Left lung (tissue), 10 donors: ENCODE measurements around the gene PRSS53. TPM values are rescaled to one million over a fixed set of nuclear protein-coding genes. Genes with fewer than 3 reads are reported as not detected.
A peak's percentile ranks its signal among the peaks of the same experiment; 100 is the strongest.

Experiments
- ATAC-seq: fragments of 200-7000 bp; cut with Tn5 transposase; one replicate; pipeline ENCODE4 v1.9.1; 2020; ENCODE audit warnings: moderate library complexity
- DNase-seq, 4 donors: peaks; one replicate each; pipeline ENCODE4 v3.0.0-alpha.2; 2013 to 2020
- H3K27ac ChIP-seq, 2 donors: fragments of 200-600 bp; sonication (generic) in 1 of 2; one replicate each; pipeline versions ENCODE4 v1.5.0 to v1.8.0; 2020 to 2021
- H3K27me3 ChIP-seq, 2 donors: fragments of 200-600 bp; sonication (generic) in 1 of 2; one replicate each; pipeline versions ENCODE4 v1.5.0 to v1.8.0; 2020 to 2021
- H3K36me3 ChIP-seq, 2 donors: fragments of 200-600 bp; sonication (generic) in 1 of 2; one replicate each; pipeline versions ENCODE4 v1.5.0 to v1.8.0; 2020 to 2021
- H3K4me1 ChIP-seq, 2 donors: fragments of 200-600 bp; one replicate each; pipeline ENCODE4 v1.8.0; 2021
- H3K4me3 ChIP-seq, 2 donors: fragments of 200-600 bp; sonication (generic) in 1 of 2; one replicate each; pipeline versions ENCODE4 v1.5.0 to v1.8.0; 2020 to 2021; ENCODE audit warnings: mild to moderate bottlenecking in 1 of 2
- H3K9me3 ChIP-seq, 2 donors: fragments of 200-600 bp; sonication (generic) in 1 of 2; one replicate each; pipeline versions ENCODE4 v1.5.0 to v1.8.0; 2020 to 2021
- CTCF ChIP-seq, 2 donors: fragments of 200-600 bp; sonication (generic) in 1 of 2; IDR thresholded peaks; one replicate each; pipeline versions ENCODE4 v1.5.0 to v1.8.0; 2021; ENCODE audit warnings: antibody characterized with exemption in 2 of 2
- intact Hi-C, 2 donors: fragments of 100-400 bp; cut with DNase I; formaldehyde crosslinking; loops; one replicate each; pipeline versions ENCODE4 v1.11.2 to v1.14.2; 2022
- polyA plus RNA-seq, 6 donors: library from polyadenylated mRNA; unstranded; fragments of 120-200 nt; gene quantifications; one replicate each; pipeline ENCODE4 v1.2.1, GENCODE V29; 2013; ENCODE audit not compliant: insufficient read length in 6 of 6
- total RNA-seq, 2 donors: library from RNA; stranded (reverse); fragmentation: NEBNext Ultra II Directional; extraction: Animal tissue kit (Norgen Biotek cat#: 25700); gene quantifications; one replicate each; pipeline ENCODE4 v1.2.1, GENCODE V29; 2021
- donor health status: DM: no; HTN: yes; CAD: no.
- donor health status: DM: no; HTN: no; CAD: no.

Gene PRSS53
- total and polyA plus RNA-seq, 8 donors, result 0.96 to 2.9 (median 2.2) TPM

GRCh38 chr16:31077592-31078396, 10.9 kb downstream of the PRSS53 start:
- intact Hi-C loops, result loop anchor here (10.0 kb wide), 2 partner anchors 73 to 77 kb away; partner anchors contain the start of gene PRSS36 (in 1 of the 2)
- Histone ChIP-seq H3K4me3 (no peak overlapping the region), H3K9me3 (no peaks in the 10 kb centered on the region), H3K4me1 (peaks cover 7 to 41% of the 10 kb centered on the region in 2 donors), H3K27me3 (no peaks in the 10 kb centered on the region), H3K27ac (no peak overlapping the region), H3K36me3 (peaks cover 0 to 69% of the 10 kb centered on the region in 2 donors)
- peak in 1 of 4 donors; percentile 60 for DNase-seq
- TF ChIP-seq CTCF (IDR thresholded peaks at IDR 0.05), result no peak
- ATAC-seq, result no peak

- peaks cover 11 to 44% of the 10 kb centered on the region in 2 donors for H3K4me1 ChIP-seq
- no peak for ATAC-seq
Observed at GRCh38 chr16:31077024-31077423, 11.7 kb downstream of the PRSS53 start.

GRCh38 chr16:31076319-31076718, 12.4 kb downstream of the PRSS53 start:
- Histone ChIP-seq H3K4me1 (peaks cover 16 to 44% of the 10 kb centered on the region in 2 donors), H3K9me3 (no peaks in the 10 kb centered on the region), H3K27ac (no peak overlapping the region), H3K27me3 (no peaks in the 10 kb centered on the region), H3K36me3 (peaks cover 0 to 54% of the 10 kb centered on the region in 2 donors), H3K4me3 (no peak overlapping the region)
- no peak for ATAC-seq
- intact Hi-C loops, result loop anchor here (10.0 kb wide), 2 partner anchors 72 to 78 kb away; partner anchors contain the start of gene PRSS36 (in 1 of the 2)
- no peak for TF ChIP-seq CTCF (IDR thresholded peaks at IDR 0.05)
- no peak for DNase-seq

More at GRCh38 chr16:31077024-31077423, 11.7 kb downstream of the PRSS53 start:
- Histone ChIP-seq H3K4me3 (no peak overlapping the region), H3K27ac (no peak overlapping the region), H3K36me3 (peaks cover 0 to 61% of the 10 kb centered on the region in 2 donors), H3K9me3 (no peaks in the 10 kb centered on the region), H3K27me3 (no peaks in the 10 kb centered on the region)
- no peak for TF ChIP-seq CTCF (IDR thresholded peaks at IDR 0.05)
- intact Hi-C loops, result loop anchor here (10.0 kb wide), 2 partner anchors 72 to 78 kb away; partner anchors contain the start of gene PRSS36 (in 1 of the 2)
- DNase-seq, result peak in 1 of 4 donors; percentile 50

- H3K36me3 ChIP-seq, result peaks cover 0 to 39% of the 10 kb centered on the region in 2 donors
- H3K27me3 ChIP-seq, result no peaks in the 10 kb centered on the region
- peaks cover 16 to 37% of the 10 kb centered on the region in 2 donors for H3K4me1 ChIP-seq
- H3K9me3 ChIP-seq, result no peaks in the 10 kb centered on the region
- no peak for DNase-seq
- peak overlapping the region; percentile 72 to 84 for H3K4me3 ChIP-seq
- no peak for ATAC-seq
- intact Hi-C loops, result loop anchor here (10.0 kb wide), 2 partner anchors 70 to 80 kb away; partner anchors contain the start of gene PRSS36 (in 1 of the 2)
- H3K27ac ChIP-seq, result peak overlapping the region in 1 of 2 donors; percentile 93
- no peak for TF ChIP-seq CTCF (IDR thresholded peaks at IDR 0.05)
Observed at GRCh38 chr16:31074814-31075183, 13.9 kb downstream of the PRSS53 start.
